CD4-positive, alpha-beta T cell (primary cell): ENCODE results near the gene KIF26B. TPM values are rescaled to one million over a fixed set of nuclear protein-coding genes. Genes with fewer than 3 reads are reported as not detected.
"Not testable (repeated sequence)": the region's sequence is repeated elsewhere in the genome, so short reads cannot be mapped to it uniquely, and the experiment has no call there.

Source experiments
- ATAC-seq: fragments of 200-7000 bp; cut with Tn5 transposase; one replicate; pipeline ENCODE4 v1.10.0; 2022; ENCODE audit warnings: mild to moderate bottlenecking; ENCODE audit not compliant: poor library complexity
- CTCF ChIA-PET: fragments of 350-600 bp; sonication (Branson Sonifier 250); formaldehyde crosslinking; loops from one replicate; lab custom pipeline; 2021; ENCODE audit warnings: antibody characterized with exemption, inconsistent platforms; lab: Charles Lee
- POLR2A ChIA-PET: fragments of 350-600 bp; sonication (Branson Sonifier 250); formaldehyde crosslinking; loops from one replicate; lab custom pipeline; 2021; ENCODE audit warnings: antibody characterized with exemption, inconsistent platforms; lab: Charles Lee
- DNase-seq, 14 experiments: peaks; one replicate each; pipeline ENCODE4 v3.0.0-alpha.2; 2013 to 2020; ENCODE audit warnings: mixed read lengths in 2 of 14
- H3K27ac ChIP-seq, 2 donors: one replicate each; pipeline versions ENCODE4 v1.5.1 to v1.7.0; 2013; ENCODE audit warnings: low read length in 2 of 2, low read depth in 1 of 2, mild to moderate bottlenecking in 1 of 2
- H3K27me3 ChIP-seq, 2 experiments: 1 replicate in 1 of 2; 2 replicates in 1 of 2; pipeline versions ENCODE4 v1.6.1 to v1.7.0; 2013; ENCODE audit warnings: low read length in 2 of 2, control low read depth in 1 of 2, mild to moderate bottlenecking in 1 of 2, moderate library complexity in 1 of 2; ENCODE audit not compliant: insufficient read depth in 2 of 2, control insufficient read depth in 1 of 2
- H3K36me3 ChIP-seq: one replicate; pipeline ENCODE4 v1.6.1; 2013; ENCODE audit warnings: low read length, control low read depth; ENCODE audit not compliant: insufficient read depth
- H3K4me1 ChIP-seq: one replicate; pipeline ENCODE4 v1.6.1; 2013; ENCODE audit warnings: low read length, control low read depth; ENCODE audit not compliant: insufficient read depth
- H3K4me3 ChIP-seq: one replicate; pipeline ENCODE4 v1.5.1; 2013; ENCODE audit warnings: mild to moderate bottlenecking, low read length, moderate library complexity
- H3K9me3 ChIP-seq, 2 experiments: 1 replicate in 1 of 2; 2 replicates in 1 of 2; pipeline versions ENCODE4 v1.6.1 to v1.7.0; 2013; ENCODE audit warnings: low read length in 2 of 2, mild to moderate bottlenecking in 2 of 2, control low read depth in 1 of 2, moderate library complexity in 1 of 2; ENCODE audit not compliant: control insufficient read depth in 1 of 2, insufficient read depth in 1 of 2
- H3K27ac Mint-ChIP-seq: one replicate; pipeline ENCODE4 v1.8.0; 2020; ENCODE audit warnings: mixed read lengths
- H3K27me3 Mint-ChIP-seq: one replicate; pipeline ENCODE4 v1.8.0; 2021; ENCODE audit warnings: mixed read lengths
- H3K36me3 Mint-ChIP-seq: one replicate; pipeline ENCODE4 v1.8.0; 2021; ENCODE audit warnings: low read depth, mixed read lengths
- H3K4me1 Mint-ChIP-seq: one replicate; pipeline ENCODE4 v1.8.0; 2021; ENCODE audit warnings: low read depth, mixed read lengths
- H3K4me3 Mint-ChIP-seq: one replicate; pipeline ENCODE4 v1.8.0; 2020; ENCODE audit warnings: mild to moderate bottlenecking, mixed read lengths
- H3K9me3 Mint-ChIP-seq: one replicate; pipeline ENCODE4 v1.8.0; 2020; ENCODE audit warnings: mixed read lengths
- CTCF ChIP-seq: fragments of 200-600 bp; IDR thresholded peaks from one replicate; pipeline ENCODE4 v1.8.0; 2022; ENCODE audit warnings: antibody characterized with exemption, mild to moderate bottlenecking
- intact Hi-C, 2 experiments: fragments of 100-400 bp; cut with DNase I in 1 of 2; cut with micrococcal nuclease in 1 of 2; formaldehyde crosslinking; loops; one replicate each; pipeline versions ENCODE4 v1.15.1 to v1.9.0; 2023 to 2025; cut with DNase I, micrococcal nuclease
- total RNA-seq, 174 experiments: library from RNA in 2 of 174; stranded (reverse) in 2 of 174; gene quantifications; one replicate each; pipeline ENCODE4 v1.2.3 and lab custom pipeline; 2021 to 2026

KIF26B gene
- total RNA-seq, 2 experiments from 2014 or later: 0.03 TPM; not detected in 1

GRCh38 chr1:245397771-245398170 is 243.0 kb downstream of the KIF26B start:
- Histone ChIP-seq H3K4me1 (no peaks in the 10 kb centered on the region), H3K4me3 (no peak overlapping the region), H3K36me3 (no peaks in the 10 kb centered on the region), H3K27ac (no peak overlapping the region), H3K9me3 (no peaks in the 10 kb centered on the region), H3K27me3 (peaks cover 0 to 6% of the 10 kb centered on the region in 2 experiments)
- Mint-ChIP-seq H3K9me3 (peaks cover 3% of the 10 kb centered on the region), H3K36me3 (no peaks in the 10 kb centered on the region), H3K27me3 (no peaks in the 10 kb centered on the region), H3K4me3 (no peak overlapping the region), H3K4me1 (no peaks in the 10 kb centered on the region), H3K27ac (no peak overlapping the region)
- no peak for ATAC-seq
- CTCF ChIA-PET: no interaction called here
- DNase-seq: no peak
- intact Hi-C loops: no loop called here
- POLR2A ChIA-PET: no interaction called here
- no peak for TF ChIP-seq CTCF

DNA sequence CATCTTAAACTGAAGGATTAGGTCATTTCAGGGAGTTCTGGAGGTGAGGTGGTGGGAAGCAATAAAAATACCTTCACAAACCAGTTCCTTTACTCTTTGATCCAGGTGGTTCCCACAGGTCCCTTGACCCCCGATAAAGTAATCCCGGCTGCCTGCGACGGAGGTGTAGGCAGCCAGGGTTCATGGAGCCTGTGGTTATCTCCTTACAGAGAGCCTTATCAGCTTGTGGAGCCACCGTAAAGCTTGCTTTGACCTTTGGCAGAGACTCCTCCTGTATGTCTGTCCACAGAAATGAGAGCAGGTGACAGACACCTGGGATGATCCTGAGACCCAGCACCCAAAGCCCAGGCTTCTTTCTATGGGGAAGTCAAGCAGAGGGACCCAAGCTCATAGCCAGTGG is 243.4 kb downstream of the KIF26B start:
- DNase-seq (no peak), ATAC-seq (no peak)
- no peaks in the 10 kb centered on the region for H3K4me1 Mint-ChIP-seq
- no peaks in the 10 kb centered on the region for H3K27me3 Mint-ChIP-seq
- Histone ChIP-seq H3K4me3 (no peak overlapping the region), H3K9me3 (no peaks in the 10 kb centered on the region), H3K36me3 (no peaks in the 10 kb centered on the region), H3K27me3 (peaks cover 0 to 6% of the 10 kb centered on the region in 2 experiments), H3K4me1 (no peaks in the 10 kb centered on the region), H3K27ac (no peak overlapping the region)
- H3K4me3 Mint-ChIP-seq: no peak overlapping the region
- no peaks in the 10 kb centered on the region for H3K36me3 Mint-ChIP-seq
- ChIA-PET POLR2A (no interaction called here), CTCF (no interaction called here)
- H3K9me3 Mint-ChIP-seq: peaks cover 2% of the 10 kb centered on the region
- intact Hi-C loops: no loop called here
- TF ChIP-seq CTCF: no peak
- H3K27ac Mint-ChIP-seq: no peak overlapping the region

DNA sequence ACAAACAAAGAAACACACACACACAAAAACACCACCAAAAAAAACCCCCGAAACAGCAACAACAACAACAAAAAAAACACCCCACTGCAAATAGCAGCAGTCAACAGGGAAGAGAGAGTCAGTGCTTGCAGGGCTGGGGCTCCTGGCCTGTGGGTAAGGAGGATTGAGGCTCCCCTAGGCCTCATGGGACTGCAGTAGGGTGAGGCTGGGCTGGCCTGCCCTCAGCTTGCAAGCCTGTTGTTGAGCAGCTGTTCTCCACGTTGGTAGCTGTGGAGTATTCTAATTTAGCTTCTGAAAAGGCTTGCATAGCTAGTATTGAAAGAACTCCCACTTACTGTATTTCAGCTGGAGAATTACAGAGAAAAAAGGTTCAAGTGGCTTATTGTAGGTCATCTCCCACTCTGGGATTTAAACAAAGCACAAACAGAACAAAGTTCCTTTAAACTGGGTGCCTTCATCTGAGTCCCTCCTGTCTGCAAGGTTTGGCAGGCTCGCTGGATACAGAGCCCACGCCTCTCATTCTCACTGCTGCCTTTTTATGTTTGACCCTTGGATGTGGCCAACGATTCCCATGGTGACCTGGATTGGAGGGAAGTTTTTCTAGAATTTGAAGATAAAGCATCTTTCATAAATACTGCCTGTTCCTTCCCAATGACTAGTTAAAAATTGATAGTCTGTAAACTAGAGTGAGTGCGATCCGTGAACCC is 247.2 kb downstream of the KIF26B start:
- DNase-seq (no peak), ATAC-seq (no peak)
- ChIA-PET POLR2A (no interaction called here), CTCF (no interaction called here)
- intact Hi-C loops: no loop called here
- H3K4me1 Mint-ChIP-seq: no peaks in the 10 kb centered on the region
- H3K9me3 Mint-ChIP-seq: no peaks in the 10 kb centered on the region
- H3K36me3 ChIP-seq: no peaks in the 10 kb centered on the region
- H3K36me3 Mint-ChIP-seq: no peaks in the 10 kb centered on the region
- H3K4me3 Mint-ChIP-seq: no peak overlapping the region
- no peak for TF ChIP-seq CTCF
- H3K4me1 ChIP-seq: no peaks in the 10 kb centered on the region
- H3K9me3 ChIP-seq: no peaks in the 10 kb centered on the region
- H3K27ac Mint-ChIP-seq: no peak overlapping the region
- H3K27me3 ChIP-seq: no peaks in the 10 kb centered on the region
- no peaks in the 10 kb centered on the region for H3K27me3 Mint-ChIP-seq
- H3K27ac ChIP-seq: no peak overlapping the region
- H3K4me3 ChIP-seq: no peak overlapping the region

- H3K9me3 Mint-ChIP-seq, intact Hi-C loops, H3K27me3 Mint-ChIP-seq, POLR2A ChIA-PET, H3K4me3 Mint-ChIP-seq, H3K27ac Mint-ChIP-seq, H3K9me3 ChIP-seq, H3K4me1 ChIP-seq, H3K4me1 Mint-ChIP-seq, H3K27me3 ChIP-seq, ATAC-seq, H3K4me3 ChIP-seq, H3K36me3 Mint-ChIP-seq, H3K36me3 ChIP-seq, DNase-seq, H3K27ac ChIP-seq: not testable (repeated sequence)
- CTCF ChIA-PET: interaction anchor here (1.3 kb wide), 1 partner anchor 9 kb away, joined by 3 read pairs; no protein-coding TSS in a partner anchor
Measured at GRCh38 chr1:245402998-245403397, 248.2 kb downstream of the KIF26B start.
